Kidney glomerular epithelial cell (primary cell): ENCODE data around the gene BUD31.
"Not testable (repeated sequence)": the region's sequence is repeated elsewhere in the genome, so short reads cannot be mapped to it uniquely, and the experiment has no call there.

Experiments used
- DNase-seq: peaks from one replicate; lab custom pipeline; 2025; lab: John Stamatoyannopoulos, UW

Gene BUD31

DNA sequence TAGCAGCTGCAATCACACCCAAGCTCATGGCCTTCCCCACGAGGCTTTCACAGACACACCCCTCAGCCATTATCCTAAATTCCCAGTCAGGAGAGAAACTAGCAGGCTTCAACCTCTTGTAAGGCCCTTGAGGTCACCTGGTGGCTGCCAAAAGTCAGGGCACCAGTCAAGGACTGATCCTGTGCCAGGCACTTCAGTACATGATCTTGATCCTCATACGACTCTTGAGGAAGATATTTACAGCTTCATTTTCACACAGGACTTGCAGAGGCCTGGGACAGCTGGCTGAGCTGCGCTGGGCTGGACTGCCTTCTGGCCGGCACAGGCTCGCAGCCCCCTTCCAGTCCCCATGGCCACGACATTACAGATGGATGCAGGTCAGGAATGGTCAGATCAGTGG lies 9.2 kb upstream of the BUD31 start:
- DNase-seq: no peak

DNA sequence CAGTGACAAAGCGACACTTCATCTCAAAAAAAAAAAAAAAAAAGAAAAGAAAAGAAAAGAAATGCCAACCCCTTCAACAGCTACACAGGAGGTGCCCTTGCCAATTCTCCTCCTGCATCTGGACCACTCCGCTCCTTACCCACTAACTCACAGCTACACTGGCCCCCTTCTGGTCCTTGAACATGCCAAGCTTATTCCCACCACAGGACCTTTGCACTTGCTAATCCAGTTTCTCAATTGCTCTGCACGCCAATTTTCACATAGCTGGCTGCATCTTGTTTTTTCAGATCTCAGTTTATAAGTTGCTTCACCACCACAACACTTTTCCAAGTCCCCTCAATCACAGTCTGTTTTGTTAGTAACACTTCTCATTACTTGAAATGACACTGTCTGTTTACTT lies 5.9 kb upstream of the BUD31 start:
- no peak for DNase-seq

DNA sequence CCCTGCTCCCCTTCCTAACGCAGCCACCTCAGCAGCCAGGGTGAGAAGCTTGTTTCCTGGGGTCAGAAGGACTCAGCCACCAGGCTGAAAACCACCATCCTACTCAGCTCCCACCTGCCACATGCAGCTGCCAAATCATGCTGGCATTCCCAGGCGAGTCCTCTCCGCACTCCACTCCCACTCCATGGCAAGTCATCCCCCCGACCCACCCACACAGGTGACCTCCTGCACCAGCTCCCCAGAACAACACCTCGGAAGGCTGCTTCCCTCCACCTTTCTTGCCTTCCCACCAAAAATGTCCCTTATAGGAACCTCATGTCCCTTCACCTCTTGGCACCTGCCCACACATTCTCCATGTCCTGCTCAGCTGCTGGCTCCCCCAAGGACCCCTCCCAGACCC lies 5.0 kb upstream of the BUD31 start:
- no peak for DNase-seq

DNA sequence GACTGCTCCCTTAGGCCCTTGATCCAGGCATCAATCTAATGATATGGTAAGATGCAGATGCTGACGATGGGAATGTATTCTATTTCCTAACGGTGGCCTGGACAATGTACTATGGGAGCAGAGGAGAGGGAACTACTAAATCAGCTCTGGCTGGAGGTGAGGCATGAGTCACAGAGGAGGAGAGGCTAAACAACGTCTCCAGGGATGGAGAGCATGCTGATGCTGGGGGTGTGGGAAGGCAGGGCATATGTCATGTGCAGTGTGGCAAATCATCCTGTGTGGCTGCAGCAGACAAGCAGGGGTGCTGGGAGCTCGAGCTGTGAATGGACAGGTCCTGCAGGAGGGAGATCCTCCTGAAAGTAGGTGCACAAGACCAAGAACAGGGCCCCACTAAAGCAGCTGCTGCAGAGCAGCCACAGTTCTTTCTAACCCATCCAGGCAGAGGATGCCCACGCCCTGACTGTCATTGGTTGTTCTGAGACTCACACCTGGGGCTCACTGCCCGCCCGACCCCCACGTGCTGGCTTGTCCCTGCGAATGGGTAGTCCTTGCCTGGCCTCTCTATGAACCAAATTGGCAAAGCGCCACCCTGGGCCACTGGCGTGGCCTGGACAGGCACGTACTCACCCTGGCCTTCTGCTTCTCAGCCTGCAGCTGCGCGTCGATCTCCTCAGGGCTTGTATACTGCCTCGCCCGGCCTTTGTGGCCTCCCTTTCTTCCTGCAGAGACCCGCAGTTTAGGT lies 4.4 kb upstream of the BUD31 start:
- no peak for DNase-seq

DNA sequence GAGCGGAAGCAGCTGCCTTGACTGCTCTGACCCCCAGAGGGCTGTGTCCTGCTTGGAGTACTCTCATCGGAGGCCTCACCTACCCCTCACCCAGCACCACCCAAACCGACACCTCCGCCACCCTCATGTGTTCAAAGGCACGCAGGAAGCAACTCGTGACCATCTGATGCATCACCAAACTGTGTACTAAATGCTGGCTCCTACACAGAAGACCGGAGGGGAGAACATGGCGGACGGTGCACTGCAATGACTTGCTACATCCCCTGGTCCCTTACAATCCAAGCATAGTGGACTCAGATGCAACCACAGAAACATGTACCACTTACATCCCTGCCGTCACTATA lies 3.8 kb upstream of the BUD31 start:
- no peak for DNase-seq

DNA sequence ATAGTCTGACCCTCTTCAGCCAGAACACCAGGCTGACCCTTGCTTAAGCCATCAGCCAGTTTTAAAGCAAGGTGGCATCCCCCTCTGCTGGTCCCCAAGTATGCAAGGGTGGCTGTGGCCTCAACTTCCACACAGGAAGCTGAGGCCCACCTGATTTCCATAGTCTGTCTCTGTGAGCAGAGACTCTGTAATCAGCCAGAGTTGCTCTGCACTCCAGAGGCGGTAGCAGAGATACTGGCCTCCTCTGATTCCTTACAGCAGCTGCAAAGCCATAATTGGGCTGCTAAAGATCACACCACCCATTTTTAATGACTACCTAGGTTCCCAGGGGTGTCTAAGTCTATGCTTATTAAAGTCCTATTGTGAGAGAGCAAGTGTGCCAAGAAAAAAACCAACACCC lies 2.2 kb upstream of the BUD31 start:
- DNase-seq: no peak

DNA sequence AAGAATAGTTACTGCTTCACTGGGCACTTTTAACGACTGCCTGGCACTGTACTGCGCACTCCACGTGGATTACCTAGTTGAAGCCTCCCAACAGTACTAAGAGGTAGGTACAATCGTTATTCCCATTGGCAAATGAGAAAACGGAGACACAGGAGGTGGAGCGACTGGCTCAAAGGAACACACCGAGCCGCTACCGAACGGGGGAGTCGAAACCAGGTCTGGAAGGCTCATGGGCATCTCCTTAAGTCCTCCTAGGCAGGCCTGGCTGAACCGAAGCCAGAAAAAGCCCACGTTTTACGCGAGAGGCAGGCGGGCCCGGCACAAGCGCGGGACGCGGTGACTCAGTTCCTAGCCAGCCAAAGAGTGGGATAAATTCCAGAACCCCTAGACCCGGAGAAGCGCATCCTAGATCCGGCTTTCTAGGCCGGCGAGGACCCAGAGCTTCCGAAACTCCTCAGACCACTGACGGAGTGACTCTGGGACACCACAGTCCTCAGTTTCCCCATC lies 844 bp upstream of the BUD31 start:
- peak; percentile 43 for DNase-seq

DNA sequence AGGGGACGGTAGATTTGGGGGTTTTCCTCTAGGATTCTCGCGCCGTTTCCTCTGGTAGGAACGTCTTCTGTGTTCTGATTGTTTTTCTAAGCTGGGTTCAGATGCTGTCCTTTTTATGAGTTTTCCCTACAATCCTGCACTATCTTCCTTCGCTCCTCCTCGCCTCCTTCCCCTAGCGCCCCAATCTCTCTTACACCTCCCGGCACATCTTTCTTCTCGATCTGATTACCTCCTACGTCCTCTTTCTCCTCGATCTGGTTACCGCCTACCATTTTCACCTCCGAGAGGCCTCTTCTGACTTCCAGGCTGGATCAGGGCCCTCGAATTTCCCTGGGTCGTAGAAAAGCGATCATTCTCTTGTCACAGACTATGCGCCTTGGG lies 413 bp downstream of the BUD31 start:
- peak; percentile 17 for DNase-seq

DNA sequence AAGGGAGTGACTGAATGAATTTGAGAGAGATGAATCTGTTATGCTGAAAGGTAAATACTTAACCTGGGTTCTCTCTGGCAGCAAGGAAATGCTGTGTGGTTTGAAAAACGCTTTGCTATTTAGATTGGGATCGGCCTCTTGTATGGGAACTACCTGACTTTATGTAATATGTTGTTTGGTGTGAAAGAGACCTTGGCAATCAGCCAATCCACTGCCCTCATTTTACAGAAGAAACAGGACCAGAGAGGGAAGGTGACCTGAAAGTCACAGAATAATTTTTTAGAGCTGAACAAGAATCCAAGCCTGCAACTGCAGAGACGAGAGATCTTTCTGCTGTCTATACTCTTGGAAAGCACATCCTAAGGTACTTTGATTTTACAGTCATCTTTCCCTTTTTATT lies 1.0 kb downstream of the BUD31 start:
- DNase-seq: no peak

DNA sequence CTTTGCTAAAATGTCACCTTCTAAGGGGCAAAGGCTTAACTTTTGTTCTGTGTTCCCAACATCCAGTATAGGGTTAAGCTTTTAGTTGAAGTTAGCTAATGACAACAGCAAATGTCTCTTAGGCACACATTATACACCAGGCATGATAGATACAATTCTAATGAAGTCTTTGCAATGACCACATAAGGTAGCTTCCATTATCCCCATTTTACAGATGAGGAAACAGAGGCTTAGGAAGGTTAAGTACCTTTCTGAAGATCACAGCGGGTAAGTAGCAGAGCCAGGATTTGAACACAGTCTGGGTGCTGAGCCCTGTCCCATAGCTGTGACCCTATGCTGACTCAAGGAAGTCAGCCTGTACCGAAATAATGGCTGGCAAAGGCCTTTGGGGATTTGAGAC lies 1.9 kb downstream of the BUD31 start:
- no peak for DNase-seq

DNA sequence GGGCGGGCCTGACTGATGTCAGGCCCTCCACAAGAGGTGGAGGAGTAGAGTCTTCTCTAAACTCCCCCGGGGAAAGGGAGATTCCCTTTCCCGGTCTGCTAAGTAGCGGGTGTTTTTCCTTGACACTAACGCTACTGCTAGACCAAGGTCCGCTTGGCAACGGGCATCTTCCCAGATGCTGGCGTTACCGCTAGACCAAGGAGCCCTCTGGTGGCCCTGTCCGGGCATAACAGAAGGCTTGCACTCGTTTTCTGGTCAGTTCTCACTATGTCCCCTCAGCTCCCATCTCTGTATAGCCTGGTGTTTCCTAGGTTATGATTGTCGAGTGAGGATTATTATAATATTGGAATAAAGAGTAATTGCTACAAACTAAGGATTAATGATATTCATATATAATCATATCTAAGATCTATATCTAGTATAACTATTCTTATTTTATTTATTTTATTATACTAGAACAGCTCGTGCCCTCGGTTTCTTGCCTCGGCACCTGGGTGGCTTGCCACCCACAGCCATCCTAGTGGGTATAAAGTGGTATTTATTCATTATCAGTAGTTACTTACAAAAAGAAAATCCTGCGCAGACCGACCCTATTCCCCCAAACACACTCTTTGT lies 6.9 kb downstream of the BUD31 start:
- peak; percentile 30 for DNase-seq

DNA sequence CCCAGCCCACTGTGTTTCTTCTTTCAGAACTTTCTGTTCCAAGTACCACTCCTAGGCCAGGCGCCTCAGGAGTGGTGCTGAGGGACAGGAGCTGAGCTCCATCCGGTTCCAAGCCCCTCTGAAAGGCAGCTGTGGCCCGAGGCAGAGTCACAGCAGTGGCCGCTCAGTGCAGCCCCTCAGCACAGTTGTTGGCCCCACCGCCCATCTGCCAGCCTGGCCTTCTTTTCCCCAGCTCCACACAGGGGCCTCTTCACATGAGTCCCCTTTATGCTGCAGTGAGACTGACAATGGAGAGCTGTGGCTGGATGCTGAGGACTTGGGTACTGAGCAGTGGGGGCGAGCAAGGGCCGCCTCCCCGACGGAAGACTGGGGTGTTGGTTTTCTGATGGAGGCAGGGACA lies 9.5 kb downstream of the BUD31 start:
- DNase-seq: no peak

DNA sequence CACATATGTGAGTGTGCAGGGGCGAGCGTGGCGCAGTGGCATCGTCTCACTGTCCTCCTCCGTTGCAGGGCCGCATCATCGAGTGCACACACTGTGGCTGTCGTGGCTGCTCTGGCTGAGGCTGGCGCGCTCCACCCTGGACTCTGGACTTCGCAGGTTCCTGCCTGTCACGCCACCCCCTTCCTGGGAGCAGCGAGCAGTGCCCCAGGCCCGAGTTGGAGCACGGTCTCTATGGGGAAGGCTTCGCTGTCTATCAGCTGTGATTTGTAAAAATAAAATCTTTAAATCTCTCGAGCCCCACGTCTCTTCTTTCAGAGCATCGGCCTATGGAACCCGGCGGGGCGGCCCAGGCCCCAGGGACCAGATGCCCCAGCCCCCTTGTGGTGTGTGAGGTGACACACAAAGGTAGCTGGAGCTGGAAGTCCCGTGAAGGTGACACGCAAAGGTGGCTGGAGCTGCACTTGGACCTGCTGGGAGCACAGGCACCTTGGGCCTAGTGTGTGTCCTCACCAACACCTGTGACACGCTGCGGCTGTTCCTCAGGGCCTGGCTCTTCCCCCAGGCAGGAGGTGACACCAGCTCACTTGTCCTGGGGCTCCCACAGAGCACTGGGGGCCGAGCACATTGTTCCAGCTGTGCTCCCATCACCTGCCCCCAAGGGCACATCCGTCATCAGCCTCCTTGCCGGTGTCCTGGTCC lies 10.7 kb downstream of the BUD31 start:
- no peak for DNase-seq

DNA sequence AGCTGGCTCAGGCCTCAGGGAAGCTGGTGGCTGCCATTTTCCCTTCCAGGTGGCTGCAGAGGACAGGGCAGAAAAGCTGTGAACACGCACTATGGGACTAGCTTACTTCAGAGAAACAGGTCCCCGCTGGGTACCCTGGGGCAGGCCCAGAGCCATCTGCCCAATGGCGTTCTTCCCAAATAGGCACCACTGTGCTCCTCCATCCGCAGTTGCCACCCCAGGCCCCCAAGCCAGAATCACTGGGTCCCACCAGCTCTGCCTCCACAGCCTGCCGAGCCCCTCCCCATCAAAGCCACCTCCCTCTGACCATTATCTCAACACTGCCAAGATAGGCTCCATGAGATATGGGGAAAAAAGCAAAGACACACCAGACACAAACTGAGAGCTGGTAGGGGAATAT lies 11.4 kb downstream of the BUD31 start:
- DNase-seq: no peak

DNA sequence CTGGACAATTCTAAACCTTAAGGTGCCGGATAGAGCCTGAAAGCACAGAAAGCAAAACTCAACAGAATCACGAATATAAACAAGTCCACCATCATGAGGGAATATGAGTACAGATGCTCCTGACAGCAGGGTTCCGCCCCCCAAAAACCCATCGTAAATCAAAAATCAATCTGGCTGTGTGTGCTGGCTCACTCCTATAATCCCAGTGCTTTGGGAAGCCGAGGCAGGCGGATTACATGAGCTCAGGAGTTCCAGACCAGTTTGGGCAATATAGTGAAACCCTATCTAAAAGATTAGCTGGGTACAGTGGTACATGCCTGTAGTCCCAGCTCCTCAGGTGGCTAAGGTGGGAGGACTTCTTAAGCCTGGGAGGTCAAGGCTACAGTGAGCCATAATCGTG lies 12.2 kb downstream of the BUD31 start:
- DNase-seq: no peak

DNA sequence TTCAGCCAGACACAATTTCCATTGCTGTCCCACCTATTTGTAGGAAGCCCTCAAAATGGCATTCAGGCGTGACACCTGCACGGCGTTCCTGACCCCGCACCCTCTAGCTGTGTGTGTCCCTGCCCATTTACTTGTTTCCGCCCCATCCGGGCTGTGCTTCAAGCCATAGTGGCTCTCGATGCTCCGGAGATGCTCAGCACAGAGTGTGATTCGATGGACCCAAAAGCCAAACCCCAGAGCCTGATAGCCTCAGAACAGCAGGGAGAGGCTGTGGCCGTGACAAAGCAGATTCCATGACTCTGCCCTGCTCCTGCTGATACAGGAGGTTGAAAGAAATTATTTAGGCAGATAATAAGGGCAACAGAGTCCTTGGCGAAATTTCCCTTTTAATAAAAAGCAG lies 13.4 kb downstream of the BUD31 start:
- DNase-seq: no peak

DNA sequence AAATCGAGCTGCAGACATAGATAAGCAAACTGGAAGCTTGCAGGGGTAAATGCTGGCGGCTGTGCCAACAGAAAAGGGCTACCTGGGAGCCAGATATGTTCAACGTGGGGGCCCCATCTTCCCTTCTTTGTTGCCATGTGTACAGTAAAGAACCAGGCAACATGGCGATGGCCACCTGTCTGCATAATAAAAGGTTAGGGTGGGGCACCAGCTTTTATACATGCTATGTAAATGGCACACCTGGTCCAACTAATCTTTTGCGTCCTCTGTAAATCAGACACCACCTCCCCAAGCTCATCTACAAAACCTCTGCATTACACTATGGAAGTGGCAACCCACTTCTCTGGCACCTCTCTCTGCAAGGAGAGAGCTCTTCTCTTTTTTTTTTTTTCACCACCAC lies 13.9 kb downstream of the BUD31 start:
- no peak for DNase-seq

DNA sequence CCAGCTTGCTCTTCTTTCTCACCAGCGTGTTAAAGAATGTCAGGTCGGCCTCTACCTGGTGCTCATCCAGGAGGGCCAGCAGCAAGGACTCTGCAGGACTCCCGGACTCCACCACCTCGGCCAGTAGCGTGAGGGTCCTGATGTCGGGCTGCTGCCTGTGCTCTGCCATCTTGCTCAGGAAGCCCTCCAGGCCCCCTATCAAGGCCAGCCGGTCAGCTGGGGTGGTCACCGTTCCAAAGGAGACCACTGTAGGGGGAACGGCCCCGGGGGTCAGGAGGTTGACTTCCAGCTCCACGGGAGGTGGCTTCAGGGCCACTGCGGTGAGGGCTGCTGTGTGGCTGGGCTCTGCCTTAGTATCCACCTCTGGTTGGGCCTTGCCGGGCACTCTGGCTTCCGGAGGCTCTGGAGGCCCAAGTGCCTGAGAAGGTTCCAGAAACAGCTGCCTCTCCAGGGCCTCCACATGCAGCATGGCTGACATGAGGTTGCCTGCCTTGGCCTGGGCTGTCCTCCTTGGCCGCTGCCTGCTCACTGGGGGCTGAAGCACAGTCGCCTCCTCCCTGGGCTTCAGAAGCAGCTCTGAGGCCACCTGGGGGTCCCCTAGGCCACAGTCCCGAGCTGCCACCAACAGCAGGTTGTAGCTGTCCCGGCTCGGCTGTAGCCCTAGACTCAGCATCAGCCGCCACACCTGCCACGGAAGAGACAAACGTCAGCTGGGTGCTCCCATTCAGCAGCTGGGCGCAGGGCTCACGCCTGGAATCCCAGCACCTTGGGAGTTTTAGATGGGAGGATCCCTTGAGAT lies 16.4 kb downstream of the BUD31 start:
- DNase-seq: no peak

DNA sequence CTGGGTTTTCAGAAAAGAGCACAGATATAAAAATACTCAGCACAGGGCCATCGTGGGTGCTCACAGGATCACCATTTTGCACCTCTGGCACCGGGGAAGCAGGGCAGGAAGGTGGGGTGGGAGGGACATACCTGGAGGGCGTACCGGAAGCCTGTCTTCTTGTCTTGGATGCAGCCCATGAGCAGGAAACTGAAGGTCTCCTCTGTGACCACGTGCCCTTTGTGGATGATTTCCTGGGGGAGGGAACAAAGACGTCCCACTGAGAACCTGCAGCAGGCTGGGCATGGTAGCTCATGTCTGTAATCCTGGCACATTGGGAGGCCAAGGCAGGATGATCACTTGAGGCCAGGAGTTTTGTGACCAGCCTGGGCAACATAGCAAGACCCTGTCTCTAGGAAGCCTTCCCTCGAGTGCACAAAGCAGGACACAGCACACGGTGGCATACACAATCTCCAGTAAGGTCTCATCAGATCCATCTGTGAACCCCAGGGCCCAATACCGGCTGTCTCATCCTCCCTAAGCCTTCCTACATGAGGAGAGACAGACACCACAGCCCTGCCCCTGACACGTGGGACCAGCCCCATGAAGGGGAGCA lies 20.3 kb downstream of the BUD31 start:
- no peak for DNase-seq

DNA sequence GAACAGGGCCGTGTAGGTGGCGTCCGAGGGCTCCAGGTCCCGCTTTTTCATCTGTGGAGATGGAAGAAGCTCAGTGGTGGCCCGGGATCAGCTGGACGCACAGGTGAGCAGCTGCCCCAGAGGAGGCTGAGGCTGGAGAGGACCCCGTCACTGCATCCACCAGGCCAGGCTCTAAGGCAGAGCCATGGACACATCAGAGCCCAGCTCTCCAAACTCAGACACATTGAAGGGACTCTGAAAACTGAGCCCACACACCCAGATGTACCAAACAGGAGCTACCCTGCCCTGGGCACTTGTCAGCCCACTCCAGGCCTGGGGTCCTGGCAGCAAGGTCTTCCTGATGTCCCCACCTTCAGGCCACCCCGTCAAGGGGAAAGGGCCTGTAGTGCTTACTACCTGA lies 21.0 kb downstream of the BUD31 start:
- no peak for DNase-seq

DNA sequence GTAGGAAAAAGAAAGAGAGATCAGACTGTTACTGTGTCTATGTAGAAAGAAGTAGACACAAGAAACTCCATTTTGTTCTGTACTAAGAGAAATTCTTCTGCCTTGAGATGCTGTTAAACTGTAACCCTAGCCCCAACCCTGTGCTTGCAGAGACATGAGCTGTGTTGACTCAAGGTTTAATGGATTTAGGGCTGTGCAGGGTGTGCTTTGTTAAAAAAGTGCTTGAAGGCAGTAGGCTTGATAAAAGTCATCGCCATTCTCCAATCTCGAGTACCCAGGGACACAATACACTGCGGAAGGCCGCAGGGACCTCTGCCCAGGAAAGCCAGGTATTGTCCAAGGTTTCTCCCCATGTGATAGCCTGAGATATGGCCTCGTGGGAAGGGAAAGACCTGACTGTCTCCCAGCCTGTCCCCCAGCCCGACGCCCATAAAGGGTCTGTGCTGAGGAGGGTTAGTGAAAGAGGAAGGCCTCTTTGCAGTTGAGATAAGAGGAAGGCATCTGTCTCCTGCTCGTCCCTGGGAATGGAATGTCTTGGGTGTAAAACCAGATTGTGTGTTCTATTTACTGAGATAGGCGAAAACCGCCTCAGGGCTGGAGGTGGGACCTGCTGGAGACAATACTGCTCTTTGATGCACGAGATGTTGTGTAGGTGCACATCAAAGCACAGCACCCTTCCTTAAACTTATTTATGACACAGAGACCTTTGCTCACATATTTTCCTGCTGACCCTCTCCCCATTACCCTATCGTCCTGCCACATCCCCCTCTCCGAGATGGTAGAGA lies 23.2 kb downstream of the BUD31 start:
- DNase-seq: not testable (repeated sequence)
